Adrenal gland (tissue), 5 donors: ENCODE data around the gene NNMT.

Experiments used
- CTCF ChIP-seq, 6 experiments: fragments of 450-650 bp in 4 of 6; fragments of 200-600 bp in 2 of 6; sonication (generic) in 1 of 6; IDR thresholded peaks; 1 replicate in 5 of 6; 2 replicates in 1 of 6; pipeline versions ENCODE4 v1.5.1 to v1.8.0; 2016 to 2021; ENCODE audit warnings: antibody characterized with exemption in 6 of 6, mild to moderate bottlenecking in 2 of 6, moderate library complexity in 1 of 6
- POLR2A ChIP-seq, 2 donors: fragments of 450-650 bp; IDR thresholded peaks; one replicate each; pipeline ENCODE4 v1.6.1; 2017; ENCODE audit warnings: antibody characterized with exemption in 2 of 2, mild to moderate bottlenecking in 2 of 2, moderate library complexity in 1 of 2
- donor health status: DM: no; HTN: no; CAD: no.

GRCh38 chr11:114301088-114301487, 4.9 kb downstream of the NNMT start:
- TF ChIP-seq CTCF (IDR thresholded peaks at IDR 0.05) (no peak), POLR2A (IDR thresholded peaks at IDR 0.05) (no peak)
